HepG2 (cell line): ENCODE measurements around the gene CADPS. TPM values are rescaled to one million over a fixed set of nuclear protein-coding genes. Genes with fewer than 3 reads are reported as not detected.

Experiments
- ATAC-seq: fragments of 200-7000 bp; cut with Tn5 transposase; 3 replicates; pipeline ENCODE4 v1.9.1; 2020; ENCODE audit warnings: mild to moderate bottlenecking, moderate library complexity
- BruUV-seq: library from RNA; stranded (reverse); fragments of 400-500 nt; replicated peaks from 2 replicates; lab custom pipeline; 2021; lab: Mats Ljungman, UMichigan
- CTCF ChIA-PET: fragments of 300-600 bp; formaldehyde crosslinking; extraction: SDS; loops from one replicate; lab custom pipeline; 2021; ENCODE audit warnings: low total read pairs, inconsistent platforms, low intra/inter-chr PET ratio; lab: Yijun Ruan, JAX
- POLR2A ChIA-PET: fragments of 350-600 bp; sonication (Branson Sonifier 250); formaldehyde crosslinking; loops from one replicate; lab custom pipeline; 2020; ENCODE audit warnings: antibody characterized with exemption, inconsistent platforms; lab: Yijun Ruan, JAX
- DNase-seq: peaks from one replicate; pipeline ENCODE4 v3.0.0-alpha.2; 2015; ENCODE audit warnings: low spot score
- FAIRE-seq: peaks from 3 replicates; lab custom pipeline; 2011; peaks lifted over from hg19 to GRCh38; lab: Jason Lieb, UNC
- H2AFZ ChIP-seq: one replicate; pipeline ENCODE4 v1.6.1; 2011; ENCODE audit warnings: low read length, inconsistent platforms
- H3K27ac ChIP-seq: fragments of 300-600 bp; 3 replicates; pipeline ENCODE4 v1.8.0; 2011; ENCODE audit warnings: mixed run types, mild to moderate bottlenecking, mixed read lengths, low read length, inconsistent platforms; ENCODE audit not compliant: insufficient read depth; ENCODE audit errors: extremely low read length
- H3K27me3 ChIP-seq, 2 experiments: fragments of 200-600 bp in 1 of 2; 2 replicates in 1 of 2; 3 replicates in 1 of 2; pipeline versions ENCODE4 v1.6.0 to v1.8.0; 2011; ENCODE audit warnings: low read length in 2 of 2, mild to moderate bottlenecking in 2 of 2, moderate library complexity in 2 of 2, inconsistent platforms in 1 of 2; ENCODE audit not compliant: insufficient read depth in 2 of 2, control insufficient read depth in 1 of 2
- H3K36me3 ChIP-seq, 2 experiments: fragments of 200-600 bp in 1 of 2; replicated peaks in 1 of 2; 2 replicates in 1 of 2; 3 replicates in 1 of 2; pipeline versions ENCODE4 v1.5.1 to v1.8.0; 2011; ENCODE audit warnings: low read length in 2 of 2, inconsistent platforms in 1 of 2; ENCODE audit not compliant: insufficient read depth in 2 of 2, control insufficient read depth in 1 of 2
- H3K4me1 ChIP-seq: 2 replicates; pipeline ENCODE4 v1.5.1; 2012; ENCODE audit warnings: low read length, inconsistent platforms; ENCODE audit not compliant: insufficient read depth
- H3K4me2 ChIP-seq: 2 replicates; pipeline ENCODE4 v1.6.0; 2011; ENCODE audit warnings: low read depth, low read length, inconsistent platforms
- H3K4me3 ChIP-seq, 3 experiments: fragments of 200-600 bp in 1 of 3; sonication (generic), shearing (Covaris generic) in 1 of 3; replicated peaks in 1 of 3; 2 replicates each; pipeline ENCODE4 v1.5.1; 2011 to 2016; ENCODE audit warnings: low read length in 3 of 3, inconsistent platforms in 2 of 3, low read depth in 2 of 3, mild to moderate bottlenecking in 2 of 3, control low read depth in 1 of 3, mixed read lengths in 1 of 3; ENCODE audit not compliant: insufficient read depth in 1 of 3
- H3K79me2 ChIP-seq: one replicate; pipeline ENCODE4 v1.6.1; 2011; ENCODE audit warnings: low read length, inconsistent platforms; ENCODE audit not compliant: insufficient read depth
- H3K9ac ChIP-seq: 2 replicates; pipeline ENCODE4 v1.6.0; 2011; ENCODE audit warnings: mild to moderate bottlenecking, low read depth, low read length, inconsistent platforms; ENCODE audit not compliant: insufficient read depth
- H3K9me3 ChIP-seq: 2 replicates; pipeline ENCODE4 v1.5.1; 2012; ENCODE audit warnings: mild to moderate bottlenecking, low read length
- H4K20me1 ChIP-seq: 2 replicates; pipeline ENCODE4 v1.6.0; 2011; ENCODE audit warnings: inconsistent platforms, mild to moderate bottlenecking, low read length, moderate library complexity; ENCODE audit not compliant: insufficient read depth
- HIC2 ChIP-seq: sonication (generic); formaldehyde crosslinking; IDR thresholded peaks from 2 replicates; pipeline ENCODE4 v1.9.0; 2022; ENCODE audit warnings: low read depth, missing genetic modification reagents
- JUNB ChIP-seq: sonication (generic); formaldehyde crosslinking; IDR thresholded peaks from 2 replicates; pipeline ENCODE4 v1.8.0; 2022; ENCODE audit warnings: missing genetic modification reagents, mild to moderate bottlenecking, borderline replicate concordance
- KLF15 ChIP-seq: sonication (generic); formaldehyde crosslinking; IDR thresholded peaks from 2 replicates; pipeline ENCODE4 v1.8.1; 2023; ENCODE audit warnings: borderline replicate concordance, mild to moderate bottlenecking, inconsistent platforms, missing genetic modification reagents, mixed read lengths
- KLF9 ChIP-seq: IDR thresholded peaks from 2 replicates; pipeline ENCODE4 v1.6.1; 2016; ENCODE audit warnings: low read depth
- MAFF ChIP-seq: IDR thresholded peaks from 2 replicates; pipeline ENCODE4 v1.6.1; 2011; ENCODE audit warnings: low read depth, low read length, improper control_type of control experiment
- MNT ChIP-seq: fragments of 450-650 bp; IDR thresholded peaks from 2 replicates; pipeline ENCODE4 v1.6.1; 2016
- REL ChIP-seq: sonication (generic); formaldehyde crosslinking; conservative IDR thresholded peaks from 2 replicates; pipeline ENCODE4 v1.8.0; 2022; ENCODE audit warnings: mild to moderate bottlenecking, missing genetic modification reagents, moderate library complexity
- RFXANK ChIP-seq: IDR thresholded peaks from 2 replicates; pipeline ENCODE4 v1.6.1; 2016
- SKIL ChIP-seq: sonication (generic); formaldehyde crosslinking; IDR thresholded peaks from 2 replicates; pipeline ENCODE4 v1.8.0; 2022; ENCODE audit warnings: missing genetic modification reagents, mild to moderate bottlenecking, moderate library complexity, borderline replicate concordance
- SMAD3 ChIP-seq: sonication (generic); formaldehyde crosslinking; IDR thresholded peaks from 2 replicates; pipeline ENCODE4 v1.4.0; 2020; ENCODE audit warnings: missing genetic modification reagents
- SMAD9 ChIP-seq: sonication (generic); formaldehyde crosslinking; IDR thresholded peaks from 2 replicates; pipeline ENCODE4 v1.5.1; 2020; ENCODE audit warnings: mild to moderate bottlenecking, missing genetic modification reagents
- ZNF205 ChIP-seq: IDR thresholded peaks from 2 replicates; pipeline ENCODE4 v1.6.1; 2018; ENCODE audit warnings: missing biosample characterization, missing genetic modification reagents
- ZNF598 ChIP-seq: sonication (generic); formaldehyde crosslinking; IDR thresholded peaks from 2 replicates; pipeline ENCODE4 v1.5.1; 2020; ENCODE audit warnings: mild to moderate bottlenecking, missing genetic modification reagents, borderline replicate concordance
- ZNF841 ChIP-seq: sonication (generic); formaldehyde crosslinking; IDR thresholded peaks from 2 replicates; pipeline ENCODE4 v1.8.1; 2023; ENCODE audit warnings: missing genetic modification reagents, borderline replicate concordance
- WGBS: methylation state at CpG from one replicate; pipeline ENCODE4 v1.1.6; 2017; ENCODE audit warnings: low lambda C conversion rate; 5-methylcytosine and 5-hydroxymethylcytosine counted together
- in situ Hi-C: cut with HindIII; loops from 2 replicates; pipeline ENCODE4 v1.10.0; 2017; ENCODE audit warnings: low pct_unique_long_range_greater_than_20kb; ENCODE audit not compliant: extremely low pct_ligation_motif_present
- intact Hi-C: fragments of 100-400 bp; cut with micrococcal nuclease; formaldehyde crosslinking; loops from one replicate; pipeline ENCODE4 v1.10.0; 2022; ENCODE audit not compliant: unreplicated experiment
- polyA plus RNA-seq, 8 experiments: library from polyadenylated mRNA; depleted of rRNA in 3 of 8; stranded (reverse) in 7 of 8; unstranded in 1 of 8; fragments of >200 nt; fragmentation: Illumina TruSeq in 4 of 8; extraction: Trizol in 4 of 8; gene quantifications; 2 replicates each; pipeline versions ENCODE4 v1.2.1 to v1.2.3, GENCODE V29; 2011 to 2016; ENCODE audit warnings: low read depth in 4 of 8, missing spikeins in 1 of 8, mixed read lengths in 1 of 8; ENCODE audit not compliant: insufficient read depth in 1 of 8
- total RNA-seq, 5 experiments: library from RNA; depleted of rRNA; stranded (reverse); fragments of >200 nt; fragmentation: Illumina TruSeq; extraction: Trizol; gene quantifications; 2 replicates each; pipeline ENCODE4 v1.2.3, GENCODE V29; 2016; ENCODE audit warnings: low read depth in 1 of 5

Gene CADPS
- total and polyA plus RNA-seq, 2 of the 13 experiments (the other 11 are each of a cell fraction or from before 2014, with no cell fraction given), result not detected

- no peaks in the 10 kb centered on the region for H3K9me3 ChIP-seq
- no peak overlapping the region for H2AFZ ChIP-seq
- no peaks in the 10 kb centered on the region for H4K20me1 ChIP-seq
- H3K27me3 ChIP-seq, result peaks cover 0 to 27% of the 10 kb centered on the region in 2 experiments; a peak in 3 of 5 replicates
- H3K27ac ChIP-seq, result no peak overlapping the region
- in situ Hi-C loops (no loop called here), intact Hi-C loops (no loop called here)
- FAIRE-seq (no peak), DNase-seq (no peak), ATAC-seq (no peak)
- H3K4me1 ChIP-seq, result no peaks in the 10 kb centered on the region
- H3K36me3 ChIP-seq, result no peaks in the 10 kb centered on the region
- no peaks in the 10 kb centered on the region for H3K79me2 ChIP-seq
- POLR2A ChIA-PET, result no interaction called here
- no peak overlapping the region for H3K9ac ChIP-seq
- H3K4me3 ChIP-seq, result no peak overlapping the region
- 27% methylated on average over 6 of the region's 6 CpGs for WGBS
- TF ChIP-seq SMAD3 (CRISPR knock-in tag), result no peak
- TF ChIP-seq MNT, result 0 out of 2 replicates have a peak, but pooled peaks have one; percentile 24
- TF ChIP-seq, all 625 proteins: peak for 1
- no peak overlapping the region for H3K4me2 ChIP-seq
- CTCF ChIA-PET, result no interaction called here
- no TSS peak for BruUV-seq
Measured at GRCh38 chr3:62363275-62363674, 511.9 kb downstream of the CADPS start.

GRCh38 chr3:62361824-62362223 is 513.4 kb downstream of the CADPS start:
- CTCF ChIA-PET, result no interaction called here
- 6% methylated on average over 3 of the region's 3 CpGs for WGBS
- Histone ChIP-seq H3K36me3 (no peaks in the 10 kb centered on the region), H3K9ac (no peak overlapping the region), H3K9me3 (no peaks in the 10 kb centered on the region), H3K4me1 (no peaks in the 10 kb centered on the region), H4K20me1 (no peaks in the 10 kb centered on the region), H3K27ac (no peak overlapping the region), H3K27me3 (peaks cover 0 to 18% of the 10 kb centered on the region in 2 experiments; a peak in 2 of 5 replicates), H3K4me3 (no peak overlapping the region), H3K4me2 (no peak overlapping the region), H3K79me2 (no peaks in the 10 kb centered on the region), H2AFZ (no peak overlapping the region)
- FAIRE-seq, result no peak
- POLR2A ChIA-PET, result no interaction called here
- in situ Hi-C loops (no loop called here), intact Hi-C loops (no loop called here)
- no TSS peak for BruUV-seq
- ATAC-seq, result no peak
- DNase-seq, result no peak
- TF ChIP-seq MAFF (no peak), ZNF205 (CRISPR knock-in tag) (no peak), KLF15 (CRISPR knock-in tag) (no peak), ZNF598 (no peak), KLF9 (CRISPR knock-in tag) (no peak), REL (CRISPR knock-in tag) (no peak), RFXANK (CRISPR knock-in tag) (no peak), ZNF841 (CRISPR knock-in tag) (no peak), SMAD9 (CRISPR knock-in tag) (no peak), JUNB (CRISPR knock-in tag) (no peak), SKIL (CRISPR knock-in tag) (no peak), HIC2 (CRISPR knock-in tag) (no peak)
